B cell (primary cell): ENCODE data around the gene ATF1.
"Not testable (repeated sequence)": the region's sequence is repeated elsewhere in the genome, so short reads cannot be mapped to it uniquely, and the experiment has no call there.

Source experiments
- EZH2 ChIP-seq: IDR thresholded peaks from 2 replicates; pipeline ENCODE4 v1.6.1; 2012; ENCODE audit warnings: borderline replicate concordance, low read depth, mild to moderate bottlenecking, moderate library complexity, low read length; ENCODE audit not compliant: insufficient read depth, poor library complexity, severe bottlenecking
- TF ChIP-seq, protein P1 (sequence below): fragments of 200-600 bp; IDR thresholded peaks from one replicate; pipeline ENCODE4 v1.8.0; 2022; ENCODE audit warnings: antibody characterized with exemption, mild to moderate bottlenecking

DNA sequence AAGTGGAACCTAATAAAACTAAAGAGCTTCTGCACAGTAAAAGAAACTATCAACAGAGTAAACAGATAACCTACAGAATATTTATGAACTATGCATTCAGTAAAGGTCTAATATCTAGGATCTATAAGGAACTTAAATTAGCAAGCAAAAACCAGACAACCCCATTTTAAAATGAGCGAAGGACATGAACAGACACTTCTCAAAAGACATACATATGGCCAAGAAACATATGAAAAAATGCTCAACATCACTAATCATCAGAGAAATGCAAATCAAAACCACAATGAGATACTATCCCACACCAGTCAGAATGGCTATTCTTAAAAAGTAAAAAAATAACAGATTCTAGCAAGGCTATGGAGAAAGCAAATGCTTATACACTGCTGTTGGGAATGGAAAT, 91.3 kb downstream of the ATF1 start:
- TF ChIP-seq, protein P1, sequence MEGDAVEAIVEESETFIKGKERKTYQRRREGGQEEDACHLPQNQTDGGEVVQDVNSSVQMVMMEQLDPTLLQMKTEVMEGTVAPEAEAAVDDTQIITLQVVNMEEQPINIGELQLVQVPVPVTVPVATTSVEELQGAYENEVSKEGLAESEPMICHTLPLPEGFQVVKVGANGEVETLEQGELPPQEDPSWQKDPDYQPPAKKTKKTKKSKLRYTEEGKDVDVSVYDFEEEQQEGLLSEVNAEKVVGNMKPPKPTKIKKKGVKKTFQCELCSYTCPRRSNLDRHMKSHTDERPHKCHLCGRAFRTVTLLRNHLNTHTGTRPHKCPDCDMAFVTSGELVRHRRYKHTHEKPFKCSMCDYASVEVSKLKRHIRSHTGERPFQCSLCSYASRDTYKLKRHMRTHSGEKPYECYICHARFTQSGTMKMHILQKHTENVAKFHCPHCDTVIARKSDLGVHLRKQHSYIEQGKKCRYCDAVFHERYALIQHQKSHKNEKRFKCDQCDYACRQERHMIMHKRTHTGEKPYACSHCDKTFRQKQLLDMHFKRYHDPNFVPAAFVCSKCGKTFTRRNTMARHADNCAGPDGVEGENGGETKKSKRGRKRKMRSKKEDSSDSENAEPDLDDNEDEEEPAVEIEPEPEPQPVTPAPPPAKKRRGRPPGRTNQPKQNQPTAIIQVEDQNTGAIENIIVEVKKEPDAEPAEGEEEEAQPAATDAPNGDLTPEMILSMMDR: not testable (repeated sequence)
- TF ChIP-seq EZH2: not testable (repeated sequence)
